Measurements from ENCODE around the gene SRL.
"Not testable (repeated sequence)": the region's sequence is repeated elsewhere in the genome, so short reads cannot be mapped to it uniquely, and the experiment has no call there.

GRCh38 chr16:4153364-4153763, 88.5 kb downstream of the SRL start:
- not testable (repeated sequence) for TF ChIP-seq CTCF (IDR thresholded peaks at IDR 0.05); POLR2AphosphoS5 (IDR thresholded peaks at IDR 0.05; ENCODE audit: low read depth, low read length)
